Peyer's patch (tissue), 4 donors: ENCODE results near the gene ANKHD1. TPM values are rescaled to one million over a fixed set of nuclear protein-coding genes. Genes with fewer than 3 reads are reported as not detected.

Experiments
- DNase-seq, 3 donors: peaks; one replicate each; pipeline ENCODE4 v3.0.0-alpha.2; 2017 to 2019
- H3K27ac ChIP-seq, 4 donors: fragments of 200-600 bp; sonication (generic); one replicate each; pipeline ENCODE4 v1.5.1; 2016 to 2019
- H3K27me3 ChIP-seq, 2 donors: fragments of 200-600 bp; sonication (generic); one replicate each; pipeline ENCODE4 v1.5.1; 2019
- H3K36me3 ChIP-seq, 3 donors: fragments of 200-600 bp; sonication (generic); one replicate each; pipeline ENCODE4 v1.5.1; 2016 to 2019
- H3K4me1 ChIP-seq, 4 donors: fragments of 200-600 bp; sonication (generic); one replicate each; pipeline ENCODE4 v1.5.1; 2016 to 2019
- H3K4me3 ChIP-seq, 4 donors: fragments of 200-600 bp; sonication (generic); 1 replicate in 3 of 4; 2 replicates in 1 of 4; pipeline ENCODE4 v1.5.1; 2016 to 2019; ENCODE audit warnings: mild to moderate bottlenecking in 1 of 4
- H3K9me3 ChIP-seq, 4 donors: fragments of 200-600 bp; sonication (generic); one replicate each; pipeline ENCODE4 v1.5.1; 2016 to 2019; ENCODE audit warnings: mild to moderate bottlenecking in 1 of 4
- POLR2A ChIP-seq, 2 donors: fragments of 450-650 bp; IDR thresholded peaks; one replicate each; pipeline ENCODE4 v1.5.1; 2017; ENCODE audit warnings: antibody characterized with exemption in 2 of 2, mild to moderate bottlenecking in 2 of 2, moderate library complexity in 2 of 2
- small RNA-seq, 2 donors: library from RNA; depleted of rRNA; stranded (forward); fragments of <200 nt; gene quantifications; one replicate each; pipeline ENCODE3, GENCODE V24; 2016
- total RNA-seq, 4 donors: library from RNA; depleted of rRNA; stranded (reverse); fragments of >200 nt; gene quantifications; one replicate each; pipeline ENCODE4 v1.1.0, GENCODE V29; 2016
- TF ChIP-seq, protein P1 (sequence below), 6 experiments: fragments of 450-650 bp in 4 of 6; fragments of 200-600 bp in 2 of 6; sonication (generic) in 1 of 6; IDR thresholded peaks; one replicate each; pipeline ENCODE4 v1.5.1; 2017 to 2019; ENCODE audit warnings: antibody characterized with exemption in 6 of 6, mild to moderate bottlenecking in 3 of 6, moderate library complexity in 1 of 6

The ANKHD1 gene
- total RNA-seq, 4 donors from 2014 or later = 141 to 236 (median 211) TPM

DNA sequence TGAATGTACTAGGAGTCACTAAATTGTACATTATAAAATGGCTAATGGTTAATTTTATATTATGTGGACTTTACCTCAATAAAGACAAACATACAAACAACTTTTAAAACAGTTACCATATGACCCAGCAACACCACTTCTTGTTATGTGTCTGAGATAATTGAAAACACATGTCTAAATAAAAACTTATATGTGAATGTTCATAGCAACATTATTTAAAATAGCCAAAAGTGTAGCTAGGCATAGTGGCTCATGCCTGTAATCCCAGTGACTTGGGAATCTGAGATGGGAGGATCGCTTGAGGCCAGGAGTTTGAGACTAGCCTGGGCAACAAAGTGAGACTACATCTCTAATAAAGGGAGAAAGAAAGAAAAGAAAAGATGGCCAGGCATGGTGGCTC is 185.9 kb downstream of the ANKHD1 start:
- no peak for DNase-seq
- Histone ChIP-seq H3K9me3 (no peaks in the 10 kb centered on the region), H3K27ac (no peak overlapping the region), H3K27me3 (no peaks in the 10 kb centered on the region), H3K4me3 (no peak overlapping the region), H3K36me3 (no peaks in the 10 kb centered on the region), H3K4me1 (no peaks in the 10 kb centered on the region)
- TF ChIP-seq POLR2A (IDR thresholded peaks at IDR 0.05) = no peak
- TF ChIP-seq, protein P1, sequence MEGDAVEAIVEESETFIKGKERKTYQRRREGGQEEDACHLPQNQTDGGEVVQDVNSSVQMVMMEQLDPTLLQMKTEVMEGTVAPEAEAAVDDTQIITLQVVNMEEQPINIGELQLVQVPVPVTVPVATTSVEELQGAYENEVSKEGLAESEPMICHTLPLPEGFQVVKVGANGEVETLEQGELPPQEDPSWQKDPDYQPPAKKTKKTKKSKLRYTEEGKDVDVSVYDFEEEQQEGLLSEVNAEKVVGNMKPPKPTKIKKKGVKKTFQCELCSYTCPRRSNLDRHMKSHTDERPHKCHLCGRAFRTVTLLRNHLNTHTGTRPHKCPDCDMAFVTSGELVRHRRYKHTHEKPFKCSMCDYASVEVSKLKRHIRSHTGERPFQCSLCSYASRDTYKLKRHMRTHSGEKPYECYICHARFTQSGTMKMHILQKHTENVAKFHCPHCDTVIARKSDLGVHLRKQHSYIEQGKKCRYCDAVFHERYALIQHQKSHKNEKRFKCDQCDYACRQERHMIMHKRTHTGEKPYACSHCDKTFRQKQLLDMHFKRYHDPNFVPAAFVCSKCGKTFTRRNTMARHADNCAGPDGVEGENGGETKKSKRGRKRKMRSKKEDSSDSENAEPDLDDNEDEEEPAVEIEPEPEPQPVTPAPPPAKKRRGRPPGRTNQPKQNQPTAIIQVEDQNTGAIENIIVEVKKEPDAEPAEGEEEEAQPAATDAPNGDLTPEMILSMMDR (IDR thresholded peaks at IDR 0.05) = no peak

DNA sequence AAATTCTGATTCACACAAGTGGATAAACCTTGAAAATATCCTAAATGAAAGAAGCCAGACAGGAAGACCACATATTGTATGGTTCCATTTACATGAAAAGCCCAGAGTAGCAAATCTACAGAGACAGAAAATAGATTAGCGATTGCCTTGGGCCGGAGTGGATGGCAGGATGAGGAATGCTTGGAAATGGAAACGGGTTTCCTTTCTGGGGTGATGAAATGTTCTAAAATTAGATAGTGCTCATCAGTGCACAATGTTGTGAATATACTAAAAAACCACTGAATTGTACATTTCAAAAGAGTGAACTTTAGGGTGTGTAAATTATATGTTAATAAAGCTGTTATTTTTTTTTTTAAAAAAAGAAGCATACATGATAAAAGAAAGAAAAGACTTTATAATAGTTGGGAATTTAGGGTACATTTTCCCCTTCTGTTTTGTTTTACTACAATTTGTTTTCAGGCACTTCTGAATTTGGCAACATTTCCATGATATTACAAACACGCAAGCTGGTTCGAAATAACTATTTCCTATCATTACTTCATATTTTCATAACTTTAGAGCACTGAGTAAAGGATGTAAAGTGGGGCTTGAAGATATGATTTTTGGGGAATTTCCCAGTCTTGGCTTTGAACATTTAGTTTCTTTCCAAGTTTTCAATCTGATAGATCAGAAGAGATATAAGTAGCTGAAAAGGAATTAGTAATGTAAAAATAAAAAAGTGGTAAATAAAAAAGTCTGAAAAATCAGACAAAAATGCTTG is 186.9 kb downstream of the ANKHD1 start:
- TF ChIP-seq, protein P1 (IDR thresholded peaks at IDR 0.05) = no peak
- TF ChIP-seq POLR2A (IDR thresholded peaks at IDR 0.05) = no peak
- Histone ChIP-seq H3K4me1 (no peaks in the 10 kb centered on the region), H3K27me3 (no peaks in the 10 kb centered on the region), H3K9me3 (no peaks in the 10 kb centered on the region), H3K27ac (peak overlapping the region in 2 of 4 donors; percentile 19 to 43), H3K4me3 (no peak overlapping the region), H3K36me3 (no peaks in the 10 kb centered on the region)
- DNase-seq = no peak

Small RNA genes lying within 50 kb of the gene (small RNA-seq; reads per million reads assigned to genes)
- gene RF00279 (0 reads per million in 2 donors), gene RF00443 (0 reads per million in 2 donors), gene RNU4-14P (0 reads per million in 2 donors)

Other genes starting within 250 kb of the ANKHD1 start
- 100 to 1,000 TPM in 3 of 4 donors, 10 to 100 TPM in 1; 60.2 to 185 (median 140) TPM for gene CYSTM1, start 226.6 kb upstream of the ANKHD1 start, total RNA-seq
- 100 to 1,000 TPM in 2 of 4 donors, 10 to 100 TPM in 2; 90.6 to 142 (median 109) TPM for gene PFDN1, start 98.7 kb upstream of the ANKHD1 start, total RNA-seq
- 10 to 100 TPM in 2 of 4 donors, 1 to 10 TPM in 2; 4.1 to 41.0 (median 10.1) TPM for gene HBEGF, start 55.2 kb upstream of the ANKHD1 start, total RNA-seq
- 1 to 10 TPM in 1 of 4 donors, under 1 TPM in 2, not detected in 1; 0.38 to 2.5 (median 0.40) TPM for gene SLC4A9, start 41.6 kb upstream of the ANKHD1 start, total RNA-seq
- gene EIF4EBP3, start 145.8 kb downstream of the ANKHD1 start, total RNA-seq = 10 to 100 TPM in 3 of 4 donors, not detected in 1; 32.4 to 46.1 (median 32.9) TPM
- 10 to 100 TPM; 19.8 to 38.6 (median 27.5) TPM for gene SRA1, start 155.6 kb downstream of the ANKHD1 start, total RNA-seq
- gene APBB3, start 162.8 kb downstream of the ANKHD1 start, total RNA-seq = 10 to 100 TPM; 21.7 to 78.5 (median 62.4) TPM
- gene SLC35A4, start 163.0 kb downstream of the ANKHD1 start, total RNA-seq = 10 to 100 TPM; 41.9 to 51.3 (median 49.9) TPM
- gene CD14, start 231.3 kb downstream of the ANKHD1 start, total RNA-seq = 10 to 100 TPM in 2 of 4 donors, 1 to 10 TPM in 2; 3.3 to 16.0 (median 7.4) TPM
- 10 to 100 TPM; 21.9 to 90.9 (median 42.2) TPM for gene TMCO6, start 237.6 kb downstream of the ANKHD1 start, total RNA-seq
- 10 to 100 TPM; 51.2 to 90.2 (median 69.6) TPM for gene NDUFA2, start 245.8 kb downstream of the ANKHD1 start, total RNA-seq
- gene IK, start 246.0 kb downstream of the ANKHD1 start, total RNA-seq = 100 to 1,000 TPM in 1 of 4 donors, 10 to 100 TPM in 3; 40.5 to 167 (median 82.8) TPM